SK-N-SH (cell line): ENCODE data around the gene VN1R4. TPM values are rescaled to one million over a fixed set of nuclear protein-coding genes. Genes with fewer than 3 reads are reported as not detected.

Experiments
- CTCF ChIA-PET: fragments of 300-600, 350-600 bp; formaldehyde crosslinking; extraction: SDS; loops from one replicate; lab custom pipeline; 2021; lab: Yijun Ruan, JAX
- POLR2A ChIA-PET: fragments of 350-600 bp; sonication (Branson Sonifier 250); formaldehyde crosslinking; extraction: SDS; loops from one replicate; lab custom pipeline; 2020; ENCODE audit warnings: antibody characterized with exemption, inconsistent platforms; lab: Yijun Ruan, JAX
- DNase-seq: peaks from one replicate; pipeline ENCODE4 v3.0.0; 2012
- H2AFZ ChIP-seq: fragments of 200-600 bp; sonication (generic); 2 replicates; pipeline ENCODE4 v1.8.1; 2016; ENCODE audit warnings: antibody characterized with exemption, mild to moderate bottlenecking, low read depth
- H3F3A ChIP-seq: fragments of 200-600 bp; sonication (generic); replicated peaks from 2 replicates; pipeline ENCODE3; 2016; ENCODE audit warnings: antibody characterized with exemption, mild to moderate bottlenecking; ENCODE audit not compliant: insufficient read depth
- H3K27ac ChIP-seq, 2 experiments: fragments of 200-500 bp in 1 of 2; fragments of 200-600 bp in 1 of 2; sonication (Bioruptor generic) in 1 of 2; sonication (generic), shearing (Covaris generic) in 1 of 2; 2 replicates each; pipeline versions ENCODE4 v1.5.1 to v1.6.1; 2014 to 2016; ENCODE audit warnings: low read depth in 2 of 2, inconsistent platforms in 1 of 2, low read length in 1 of 2, mild to moderate bottlenecking in 1 of 2, mixed read lengths in 1 of 2
- H3K27me3 ChIP-seq: fragments of 200-600 bp; sonication (generic), shearing (Covaris generic); 2 replicates; pipeline ENCODE4 v1.6.1; 2016; ENCODE audit warnings: mixed run types; ENCODE audit not compliant: insufficient read depth
- H3K36me3 ChIP-seq, 2 experiments: fragments of 200-500 bp in 1 of 2; fragments of 200-600 bp in 1 of 2; sonication (Bioruptor generic) in 1 of 2; sonication (generic) in 1 of 2; replicated peaks in 1 of 2; 2 replicates each; pipeline versions ENCODE3 to v1.5.1; 2014 to 2016; ENCODE audit warnings: low read length in 1 of 2, mild to moderate bottlenecking in 1 of 2; ENCODE audit not compliant: insufficient read depth in 2 of 2, control insufficient read depth in 1 of 2
- H3K4me1 ChIP-seq, 2 experiments: fragments of 200-500 bp in 1 of 2; fragments of 200-600 bp in 1 of 2; sonication (Bioruptor generic) in 1 of 2; sonication (generic), shearing (Covaris generic) in 1 of 2; 2 replicates each; pipeline versions ENCODE4 v1.5.1 to v1.6.1; 2014 to 2016; ENCODE audit warnings: low read depth in 1 of 2, low read length in 1 of 2, mixed run types in 1 of 2; ENCODE audit not compliant: insufficient read depth in 2 of 2, control insufficient read depth in 1 of 2
- H3K4me2 ChIP-seq: fragments of 200-600 bp; sonication (generic), shearing (Covaris generic); 2 replicates; pipeline ENCODE4 v1.6.1; 2017; ENCODE audit warnings: mixed run types
- H3K4me3 ChIP-seq, 2 experiments: fragments of 200-500 bp in 1 of 2; fragments of 200-600 bp in 1 of 2; sonication (Bioruptor generic) in 1 of 2; sonication (generic), shearing (Covaris generic) in 1 of 2; 2 replicates each; pipeline versions ENCODE4 v1.5.1 to v1.8.1; 2014 to 2016; ENCODE audit warnings: low read depth in 2 of 2, inconsistent platforms in 1 of 2, low read length in 1 of 2, mild to moderate bottlenecking in 1 of 2, mixed read lengths in 1 of 2, moderate library complexity in 1 of 2
- H3K79me2 ChIP-seq: fragments of 200-600 bp; sonication (generic); 2 replicates; pipeline ENCODE4 v1.8.1; 2017; ENCODE audit warnings: mild to moderate bottlenecking; ENCODE audit not compliant: insufficient read depth
- H3K9ac ChIP-seq: fragments of 200-600 bp; sonication (generic); 2 replicates; pipeline ENCODE4 v1.6.1; 2017; ENCODE audit warnings: mixed run types
- H3K9me2 ChIP-seq: fragments of 200-600 bp; sonication (generic); 2 replicates; pipeline ENCODE4 v1.6.1; 2017; ENCODE audit warnings: mixed run types
- H3K9me3 ChIP-seq: fragments of 200-600 bp; sonication (generic); 2 replicates; pipeline ENCODE4 v1.6.1; 2017; ENCODE audit warnings: mixed run types, mild to moderate bottlenecking, moderate library complexity
- H4K20me1 ChIP-seq: fragments of 200-600 bp; sonication (generic); 2 replicates; pipeline ENCODE4 v1.6.1; 2017; ENCODE audit warnings: mild to moderate bottlenecking, mixed run types; ENCODE audit not compliant: insufficient read depth
- ELF1 ChIP-seq: IDR thresholded peaks from 2 replicates; pipeline ENCODE4 v1.4.0; 2012
- EP300 ChIP-seq, 2 experiments: IDR thresholded peaks; 2 replicates each; pipeline versions ENCODE4 v1.4.0 to v1.6.1; 2012; ENCODE audit warnings: borderline replicate concordance in 1 of 2, low read depth in 1 of 2, low read length in 1 of 2
- EZH2phosphoT487 ChIP-seq: fragments of 200-600 bp; sonication (generic); IDR thresholded peaks from 2 replicates; pipeline ENCODE4 v1.6.1; 2017; ENCODE audit warnings: low read depth, mixed run types, mild to moderate bottlenecking, antibody characterized with exemption, moderate library complexity, borderline replicate concordance
- FOSL2 ChIP-seq: IDR thresholded peaks from 2 replicates; pipeline ENCODE4 v1.4.0; 2012; ENCODE audit warnings: low read depth, mild to moderate bottlenecking, moderate library complexity, borderline replicate concordance
- GABPA ChIP-seq: IDR thresholded peaks from 2 replicates; pipeline ENCODE4 v1.4.0; 2012; ENCODE audit warnings: low read depth, mild to moderate bottlenecking
- GATA2 ChIP-seq: sonication (generic); formaldehyde crosslinking; IDR thresholded peaks from 2 replicates; pipeline ENCODE4 v1.5.0; 2020; ENCODE audit warnings: mild to moderate bottlenecking, missing genetic modification reagents
- MXI1 ChIP-seq: IDR thresholded peaks from 2 replicates; pipeline ENCODE4 v1.6.1; 2012; ENCODE audit warnings: mild to moderate bottlenecking, low read depth, low read length, improper control_type of control experiment
- NRF1 ChIP-seq: IDR thresholded peaks from 2 replicates; pipeline ENCODE4 v1.6.1; 2012; ENCODE audit warnings: low read depth, mild to moderate bottlenecking, low read length
- RAD21 ChIP-seq: IDR thresholded peaks from 2 replicates; pipeline ENCODE4 v1.6.1; 2012; ENCODE audit warnings: mild to moderate bottlenecking, low read length
- RFX5 ChIP-seq: IDR thresholded peaks from 2 replicates; pipeline ENCODE4 v1.6.1; 2012; ENCODE audit warnings: mild to moderate bottlenecking, improper control_type of control experiment, low read length
- TEAD4 ChIP-seq: IDR thresholded peaks from 2 replicates; pipeline ENCODE4 v1.4.0; 2012; ENCODE audit warnings: mild to moderate bottlenecking, borderline replicate concordance; ENCODE audit not compliant: insufficient read depth
- YY1 ChIP-seq: IDR thresholded peaks from 2 replicates; pipeline ENCODE4 v1.4.0; 2012; ENCODE audit warnings: low read depth, mild to moderate bottlenecking
- WGBS: methylation state at CpG from one replicate; pipeline ENCODE4 v1.1.6; 2017; ENCODE audit warnings: low lambda C conversion rate; 5-methylcytosine and 5-hydroxymethylcytosine counted together
- polyA plus RNA-seq, 3 experiments: library from polyadenylated mRNA; depleted of rRNA; stranded (reverse); fragments of >200 nt; gene quantifications; 2 replicates each; pipeline ENCODE4 v1.2.3, GENCODE V29; 2012
- TF ChIP-seq, protein P1 (sequence below): IDR thresholded peaks from 2 replicates; pipeline ENCODE4 v1.4.0; 2012; ENCODE audit warnings: low read depth, borderline replicate concordance
- TF ChIP-seq, protein P2 (sequence below): IDR thresholded peaks from 2 replicates; pipeline ENCODE4 v1.4.0; 2012; ENCODE audit warnings: low read depth, borderline replicate concordance
- TF ChIP-seq, protein P3 (sequence below): fragments of 150-350 bp; IDR thresholded peaks from 2 replicates; pipeline ENCODE4 v1.6.1; 2016; ENCODE audit warnings: mild to moderate bottlenecking, low read depth, low read length
- TF ChIP-seq, protein P4 (sequence below): IDR thresholded peaks from 2 replicates; pipeline ENCODE4; 2012
- TF ChIP-seq, protein P5 (sequence below): IDR thresholded peaks from 2 replicates; pipeline ENCODE4 v1.6.1; 2012; ENCODE audit warnings: mild to moderate bottlenecking, low read depth, low read length, moderate library complexity
- TF ChIP-seq, protein P6 (sequence below): fragments of 200-600 bp; sonication (generic); IDR thresholded peaks from 2 replicates; pipeline ENCODE4 v1.6.1; 2017; ENCODE audit warnings: antibody characterized with exemption, mild to moderate bottlenecking, moderate library complexity

The VN1R4 gene
- polyA plus RNA-seq, 1 of the 3 experiments (the other 2 are of a cell fraction): not detected

DNA sequence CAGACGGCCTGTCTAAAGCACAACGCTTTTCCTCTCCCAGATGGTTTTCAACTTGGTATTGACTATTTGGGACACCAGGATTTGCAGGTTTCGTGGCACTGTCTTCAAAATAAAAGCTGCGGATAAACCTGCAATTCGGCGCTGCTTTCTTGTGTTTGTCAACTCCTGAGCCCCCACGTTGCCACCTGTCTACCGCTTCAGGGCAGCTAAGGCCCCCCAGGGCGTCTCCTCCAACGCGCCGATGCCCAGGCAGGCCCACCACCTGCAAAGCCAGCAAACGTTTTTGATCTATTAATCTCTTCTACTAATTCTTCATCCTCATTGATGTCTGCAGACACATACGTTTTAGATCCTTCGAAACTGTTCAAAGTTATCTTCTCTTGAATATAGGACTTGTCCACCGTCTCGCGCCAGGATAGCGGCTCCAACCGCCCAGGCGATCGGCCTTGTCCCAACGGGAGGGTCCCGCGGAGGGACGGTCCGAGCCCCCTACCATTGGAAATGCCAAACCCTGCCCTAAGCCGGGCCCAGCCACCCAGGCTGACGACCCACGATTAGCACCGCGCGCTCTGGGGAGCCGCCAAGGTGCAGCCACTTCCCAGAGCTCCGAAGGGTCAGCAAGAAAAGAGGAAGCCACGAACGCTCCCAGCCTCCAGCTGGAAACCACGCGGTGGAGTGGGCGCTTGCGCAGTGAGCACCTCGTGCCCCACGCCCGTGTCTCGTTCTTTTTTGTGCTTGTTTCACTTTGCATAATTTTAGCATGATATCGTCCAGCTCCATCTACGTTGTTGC is 23.4 kb upstream of the VN1R4 start:
- Histone ChIP-seq H3K9me3 (peaks cover 9% of the 10 kb centered on the region; the same call in 1 of the 2 replicates), H4K20me1 (no peaks in the 10 kb centered on the region), H3K4me1 (no peaks in the 10 kb centered on the region), H3K36me3 (no peaks in the 10 kb centered on the region), H3F3A (no peaks in the 10 kb centered on the region), H3K9ac (no peak overlapping the region), H3K4me3 (no peak overlapping the region), H3K27me3 (no peaks in the 10 kb centered on the region), H2AFZ (no peak overlapping the region), H3K27ac (no peak overlapping the region), H3K4me2 (no peak overlapping the region), H3K9me2 (no peaks in the 10 kb centered on the region), H3K79me2 (no peaks in the 10 kb centered on the region)
- WGBS: 50% methylated on average over 41 of the region's 47 CpGs
- TF ChIP-seq FOSL2 (no peak), NRF1 (no peak), YY1 (no peak), RFX5 (no peak), MXI1 (no peak), EZH2phosphoT487 (no peak), RAD21 (no peak), EP300 (IDR thresholded peaks at IDR 0.05; ENCODE audit: borderline replicate concordance in 1 of 2, low read depth in 1 of 2, low read length in 1 of 2) (no peak), ELF1 (no peak), TEAD4 (no peak), GABPA (no peak), GATA2 (no peak)
- TF ChIP-seq, protein P1, sequence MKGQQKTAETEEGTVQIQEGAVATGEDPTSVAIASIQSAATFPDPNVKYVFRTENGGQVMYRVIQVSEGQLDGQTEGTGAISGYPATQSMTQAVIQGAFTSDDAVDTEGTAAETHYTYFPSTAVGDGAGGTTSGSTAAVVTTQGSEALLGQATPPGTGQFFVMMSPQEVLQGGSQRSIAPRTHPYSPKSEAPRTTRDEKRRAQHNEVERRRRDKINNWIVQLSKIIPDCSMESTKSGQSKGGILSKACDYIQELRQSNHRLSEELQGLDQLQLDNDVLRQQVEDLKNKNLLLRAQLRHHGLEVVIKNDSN: no peak
- TF ChIP-seq, protein P2, sequence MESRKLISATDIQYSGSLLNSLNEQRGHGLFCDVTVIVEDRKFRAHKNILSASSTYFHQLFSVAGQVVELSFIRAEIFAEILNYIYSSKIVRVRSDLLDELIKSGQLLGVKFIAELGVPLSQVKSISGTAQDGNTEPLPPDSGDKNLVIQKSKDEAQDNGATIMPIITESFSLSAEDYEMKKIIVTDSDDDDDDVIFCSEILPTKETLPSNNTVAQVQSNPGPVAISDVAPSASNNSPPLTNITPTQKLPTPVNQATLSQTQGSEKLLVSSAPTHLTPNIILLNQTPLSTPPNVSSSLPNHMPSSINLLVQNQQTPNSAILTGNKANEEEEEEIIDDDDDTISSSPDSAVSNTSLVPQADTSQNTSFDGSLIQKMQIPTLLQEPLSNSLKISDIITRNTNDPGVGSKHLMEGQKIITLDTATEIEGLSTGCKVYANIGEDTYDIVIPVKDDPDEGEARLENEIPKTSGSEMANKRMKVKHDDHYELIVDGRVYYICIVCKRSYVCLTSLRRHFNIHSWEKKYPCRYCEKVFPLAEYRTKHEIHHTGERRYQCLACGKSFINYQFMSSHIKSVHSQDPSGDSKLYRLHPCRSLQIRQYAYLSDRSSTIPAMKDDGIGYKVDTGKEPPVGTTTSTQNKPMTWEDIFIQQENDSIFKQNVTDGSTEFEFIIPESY: no peak
- TF ChIP-seq, protein P3, sequence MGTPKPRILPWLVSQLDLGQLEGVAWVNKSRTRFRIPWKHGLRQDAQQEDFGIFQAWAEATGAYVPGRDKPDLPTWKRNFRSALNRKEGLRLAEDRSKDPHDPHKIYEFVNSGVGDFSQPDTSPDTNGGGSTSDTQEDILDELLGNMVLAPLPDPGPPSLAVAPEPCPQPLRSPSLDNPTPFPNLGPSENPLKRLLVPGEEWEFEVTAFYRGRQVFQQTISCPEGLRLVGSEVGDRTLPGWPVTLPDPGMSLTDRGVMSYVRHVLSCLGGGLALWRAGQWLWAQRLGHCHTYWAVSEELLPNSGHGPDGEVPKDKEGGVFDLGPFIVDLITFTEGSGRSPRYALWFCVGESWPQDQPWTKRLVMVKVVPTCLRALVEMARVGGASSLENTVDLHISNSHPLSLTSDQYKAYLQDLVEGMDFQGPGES: no peak
- TF ChIP-seq, protein P4, sequence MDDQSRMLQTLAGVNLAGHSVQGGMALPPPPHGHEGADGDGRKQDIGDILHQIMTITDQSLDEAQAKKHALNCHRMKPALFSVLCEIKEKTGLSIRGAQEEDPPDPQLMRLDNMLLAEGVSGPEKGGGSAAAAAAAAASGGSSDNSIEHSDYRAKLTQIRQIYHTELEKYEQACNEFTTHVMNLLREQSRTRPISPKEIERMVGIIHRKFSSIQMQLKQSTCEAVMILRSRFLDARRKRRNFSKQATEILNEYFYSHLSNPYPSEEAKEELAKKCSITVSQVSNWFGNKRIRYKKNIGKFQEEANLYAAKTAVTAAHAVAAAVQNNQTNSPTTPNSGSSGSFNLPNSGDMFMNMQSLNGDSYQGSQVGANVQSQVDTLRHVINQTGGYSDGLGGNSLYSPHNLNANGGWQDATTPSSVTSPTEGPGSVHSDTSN: no peak
- TF ChIP-seq, protein P5, sequence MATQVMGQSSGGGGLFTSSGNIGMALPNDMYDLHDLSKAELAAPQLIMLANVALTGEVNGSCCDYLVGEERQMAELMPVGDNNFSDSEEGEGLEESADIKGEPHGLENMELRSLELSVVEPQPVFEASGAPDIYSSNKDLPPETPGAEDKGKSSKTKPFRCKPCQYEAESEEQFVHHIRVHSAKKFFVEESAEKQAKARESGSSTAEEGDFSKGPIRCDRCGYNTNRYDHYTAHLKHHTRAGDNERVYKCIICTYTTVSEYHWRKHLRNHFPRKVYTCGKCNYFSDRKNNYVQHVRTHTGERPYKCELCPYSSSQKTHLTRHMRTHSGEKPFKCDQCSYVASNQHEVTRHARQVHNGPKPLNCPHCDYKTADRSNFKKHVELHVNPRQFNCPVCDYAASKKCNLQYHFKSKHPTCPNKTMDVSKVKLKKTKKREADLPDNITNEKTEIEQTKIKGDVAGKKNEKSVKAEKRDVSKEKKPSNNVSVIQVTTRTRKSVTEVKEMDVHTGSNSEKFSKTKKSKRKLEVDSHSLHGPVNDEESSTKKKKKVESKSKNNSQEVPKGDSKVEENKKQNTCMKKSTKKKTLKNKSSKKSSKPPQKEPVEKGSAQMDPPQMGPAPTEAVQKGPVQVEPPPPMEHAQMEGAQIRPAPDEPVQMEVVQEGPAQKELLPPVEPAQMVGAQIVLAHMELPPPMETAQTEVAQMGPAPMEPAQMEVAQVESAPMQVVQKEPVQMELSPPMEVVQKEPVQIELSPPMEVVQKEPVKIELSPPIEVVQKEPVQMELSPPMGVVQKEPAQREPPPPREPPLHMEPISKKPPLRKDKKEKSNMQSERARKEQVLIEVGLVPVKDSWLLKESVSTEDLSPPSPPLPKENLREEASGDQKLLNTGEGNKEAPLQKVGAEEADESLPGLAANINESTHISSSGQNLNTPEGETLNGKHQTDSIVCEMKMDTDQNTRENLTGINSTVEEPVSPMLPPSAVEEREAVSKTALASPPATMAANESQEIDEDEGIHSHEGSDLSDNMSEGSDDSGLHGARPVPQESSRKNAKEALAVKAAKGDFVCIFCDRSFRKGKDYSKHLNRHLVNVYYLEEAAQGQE: no peak
- TF ChIP-seq, protein P6, sequence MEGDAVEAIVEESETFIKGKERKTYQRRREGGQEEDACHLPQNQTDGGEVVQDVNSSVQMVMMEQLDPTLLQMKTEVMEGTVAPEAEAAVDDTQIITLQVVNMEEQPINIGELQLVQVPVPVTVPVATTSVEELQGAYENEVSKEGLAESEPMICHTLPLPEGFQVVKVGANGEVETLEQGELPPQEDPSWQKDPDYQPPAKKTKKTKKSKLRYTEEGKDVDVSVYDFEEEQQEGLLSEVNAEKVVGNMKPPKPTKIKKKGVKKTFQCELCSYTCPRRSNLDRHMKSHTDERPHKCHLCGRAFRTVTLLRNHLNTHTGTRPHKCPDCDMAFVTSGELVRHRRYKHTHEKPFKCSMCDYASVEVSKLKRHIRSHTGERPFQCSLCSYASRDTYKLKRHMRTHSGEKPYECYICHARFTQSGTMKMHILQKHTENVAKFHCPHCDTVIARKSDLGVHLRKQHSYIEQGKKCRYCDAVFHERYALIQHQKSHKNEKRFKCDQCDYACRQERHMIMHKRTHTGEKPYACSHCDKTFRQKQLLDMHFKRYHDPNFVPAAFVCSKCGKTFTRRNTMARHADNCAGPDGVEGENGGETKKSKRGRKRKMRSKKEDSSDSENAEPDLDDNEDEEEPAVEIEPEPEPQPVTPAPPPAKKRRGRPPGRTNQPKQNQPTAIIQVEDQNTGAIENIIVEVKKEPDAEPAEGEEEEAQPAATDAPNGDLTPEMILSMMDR: no peak
- ChIA-PET CTCF (no interaction called here), POLR2A (no interaction called here)
- no peak for DNase-seq
